OCI-LY3 (cell line): ENCODE measurements around the gene UPK3A.

ENCODE experiments used
- EZH2phosphoT487 ChIP-seq: fragments of 200-600 bp; shearing (Covaris generic); IDR thresholded peaks from 2 replicates; pipeline ENCODE4 v1.6.1; 2018; ENCODE audit warnings: antibody characterized with exemption, mixed run types, low read depth
- TF ChIP-seq, protein P1 (sequence below): fragments of 200-600, 300-600 bp; sonication (generic); IDR thresholded peaks from 2 replicates; pipeline ENCODE4 v1.5.1; 2014; ENCODE audit warnings: antibody characterized with exemption, low read length, low read depth

DNA sequence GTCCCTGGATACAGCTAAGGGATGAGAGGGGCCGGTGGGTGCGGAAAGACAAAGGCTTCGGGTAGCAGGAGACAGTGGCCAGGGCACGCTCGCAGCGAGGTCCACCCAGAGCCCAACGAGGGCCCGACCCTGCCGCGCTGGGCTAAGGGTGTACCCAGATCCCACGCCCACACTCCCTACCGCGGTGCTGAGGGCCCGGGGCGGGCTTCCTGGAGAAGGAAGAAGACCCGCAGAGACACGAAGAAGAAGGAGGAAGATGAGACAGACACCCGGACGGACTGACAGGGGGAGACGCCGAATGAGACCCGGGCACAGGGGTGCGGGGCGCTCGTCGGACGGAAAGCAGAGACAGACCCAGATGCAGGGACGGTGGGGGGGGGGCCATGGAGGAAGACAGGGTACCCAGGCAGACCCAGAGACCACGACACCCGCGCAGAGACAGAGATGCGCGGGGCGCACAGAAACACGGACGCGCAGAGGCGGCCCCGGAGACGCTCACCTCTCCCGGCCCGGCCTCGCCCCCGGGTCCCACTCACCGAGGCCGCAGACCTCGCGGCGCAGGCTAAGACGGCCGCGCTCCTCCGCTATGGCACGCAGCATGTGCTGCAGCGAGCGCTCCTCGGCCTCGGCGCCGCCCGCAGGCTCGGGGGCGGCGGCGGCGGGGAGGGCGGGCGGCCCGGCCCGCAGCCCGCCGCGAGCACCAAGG lies 44.5 kb upstream of the UPK3A start:
- no peak for TF ChIP-seq EZH2phosphoT487
- TF ChIP-seq, protein P1, sequence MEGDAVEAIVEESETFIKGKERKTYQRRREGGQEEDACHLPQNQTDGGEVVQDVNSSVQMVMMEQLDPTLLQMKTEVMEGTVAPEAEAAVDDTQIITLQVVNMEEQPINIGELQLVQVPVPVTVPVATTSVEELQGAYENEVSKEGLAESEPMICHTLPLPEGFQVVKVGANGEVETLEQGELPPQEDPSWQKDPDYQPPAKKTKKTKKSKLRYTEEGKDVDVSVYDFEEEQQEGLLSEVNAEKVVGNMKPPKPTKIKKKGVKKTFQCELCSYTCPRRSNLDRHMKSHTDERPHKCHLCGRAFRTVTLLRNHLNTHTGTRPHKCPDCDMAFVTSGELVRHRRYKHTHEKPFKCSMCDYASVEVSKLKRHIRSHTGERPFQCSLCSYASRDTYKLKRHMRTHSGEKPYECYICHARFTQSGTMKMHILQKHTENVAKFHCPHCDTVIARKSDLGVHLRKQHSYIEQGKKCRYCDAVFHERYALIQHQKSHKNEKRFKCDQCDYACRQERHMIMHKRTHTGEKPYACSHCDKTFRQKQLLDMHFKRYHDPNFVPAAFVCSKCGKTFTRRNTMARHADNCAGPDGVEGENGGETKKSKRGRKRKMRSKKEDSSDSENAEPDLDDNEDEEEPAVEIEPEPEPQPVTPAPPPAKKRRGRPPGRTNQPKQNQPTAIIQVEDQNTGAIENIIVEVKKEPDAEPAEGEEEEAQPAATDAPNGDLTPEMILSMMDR = no peak
